Hepatocyte (in vitro differentiated cells): ENCODE measurements around the gene ARFRP1. TPM values are rescaled to one million over a fixed set of nuclear protein-coding genes. Genes with fewer than 3 reads are reported as not detected.

ENCODE experiments used
- DNase-seq: peaks from one replicate; pipeline ENCODE4 v3.0.0-alpha.2; 2016; ENCODE audit warnings: low spot score
- H2AFZ ChIP-seq: fragments of 200-600 bp; sonication (generic); 2 replicates; pipeline ENCODE4 v1.6.0; 2016; ENCODE audit warnings: antibody characterized with exemption, mild to moderate bottlenecking
- H3K27ac ChIP-seq: fragments of 200-600 bp; sonication (generic); 2 replicates; pipeline ENCODE4 v1.5.1; 2016; ENCODE audit warnings: mild to moderate bottlenecking
- H3K27me3 ChIP-seq: fragments of 200-600 bp; sonication (generic); 2 replicates; pipeline ENCODE4 v1.6.1; 2016
- H3K36me3 ChIP-seq: fragments of 200-600 bp; sonication (generic); replicated peaks from 2 replicates; pipeline ENCODE4 v1.5.1; 2016; ENCODE audit warnings: low read depth; ENCODE audit not compliant: insufficient read depth
- H3K4me1 ChIP-seq: fragments of 200-600 bp; sonication (generic); 2 replicates; pipeline ENCODE4 v1.5.1; 2016; ENCODE audit warnings: mild to moderate bottlenecking, moderate library complexity; ENCODE audit not compliant: insufficient read depth
- H3K4me2 ChIP-seq: fragments of 200-600 bp; sonication (generic); 2 replicates; pipeline ENCODE4 v1.6.0; 2016
- H3K4me3 ChIP-seq: fragments of 200-600 bp; sonication (generic); 2 replicates; pipeline ENCODE4 v1.5.1; 2016; ENCODE audit warnings: mild to moderate bottlenecking
- H3K79me2 ChIP-seq: fragments of 200-600 bp; sonication (generic); 2 replicates; pipeline ENCODE4 v1.6.0; 2017; ENCODE audit warnings: mild to moderate bottlenecking
- H3K9me2 ChIP-seq: fragments of 200-600 bp; sonication (generic); replicated peaks from 2 replicates; pipeline ENCODE4 v1.6.0; 2017; ENCODE audit warnings: mild to moderate bottlenecking; ENCODE audit not compliant: insufficient read depth
- H3K9me3 ChIP-seq: fragments of 200-600 bp; sonication (generic); 2 replicates; pipeline ENCODE4 v1.5.1; 2016; ENCODE audit warnings: low read depth, mild to moderate bottlenecking
- H4K20me1 ChIP-seq: fragments of 200-600 bp; sonication (generic); 2 replicates; pipeline ENCODE4 v1.6.0; 2016; ENCODE audit warnings: mild to moderate bottlenecking; ENCODE audit not compliant: insufficient read depth, poor library complexity, severe bottlenecking
- EZH2 ChIP-seq: fragments of 200-600 bp; sonication (generic); IDR thresholded peaks from 2 replicates; pipeline ENCODE4 v1.6.1; 2016; ENCODE audit warnings: antibody characterized with exemption, mild to moderate bottlenecking, borderline replicate concordance
- EZH2phosphoT487 ChIP-seq: fragments of 200-600 bp; sonication (generic); IDR thresholded peaks from one replicate; pipeline ENCODE4 v1.6.1; 2018; ENCODE audit warnings: antibody characterized with exemption, mild to moderate bottlenecking, low read depth, moderate library complexity; ENCODE audit not compliant: unreplicated experiment, severe bottlenecking
- WGBS: methylation state at CpG from one replicate; pipeline ENCODE4 v1.1.6; 2016; ENCODE audit warnings: low lambda C conversion rate; ENCODE audit errors: missing lambda C conversion rate; 5-methylcytosine and 5-hydroxymethylcytosine counted together
- polyA plus RNA-seq: library from polyadenylated mRNA; unstranded; fragments of >200 nt; fragmentation: Nextera tagmentation; extraction: Ambion mirVana; gene quantifications from 2 replicates; pipeline ENCODE4 v1.2.1, GENCODE V29; 2016
- total RNA-seq: library from RNA; depleted of rRNA; stranded (reverse); fragments of >200 nt; gene quantifications from 2 replicates; pipeline ENCODE4 v1.2.3, GENCODE V29; 2014
- TF ChIP-seq, protein P1 (sequence below): fragments of 200-600 bp; sonication (generic); IDR thresholded peaks from 2 replicates; pipeline ENCODE4 v1.5.1; 2016; ENCODE audit warnings: antibody characterized with exemption, mild to moderate bottlenecking; ENCODE audit not compliant: poor library complexity

The ARFRP1 gene
- total and polyA plus RNA-seq, 2 experiments from 2014 or later = 31.5 to 38.0 TPM

DNA sequence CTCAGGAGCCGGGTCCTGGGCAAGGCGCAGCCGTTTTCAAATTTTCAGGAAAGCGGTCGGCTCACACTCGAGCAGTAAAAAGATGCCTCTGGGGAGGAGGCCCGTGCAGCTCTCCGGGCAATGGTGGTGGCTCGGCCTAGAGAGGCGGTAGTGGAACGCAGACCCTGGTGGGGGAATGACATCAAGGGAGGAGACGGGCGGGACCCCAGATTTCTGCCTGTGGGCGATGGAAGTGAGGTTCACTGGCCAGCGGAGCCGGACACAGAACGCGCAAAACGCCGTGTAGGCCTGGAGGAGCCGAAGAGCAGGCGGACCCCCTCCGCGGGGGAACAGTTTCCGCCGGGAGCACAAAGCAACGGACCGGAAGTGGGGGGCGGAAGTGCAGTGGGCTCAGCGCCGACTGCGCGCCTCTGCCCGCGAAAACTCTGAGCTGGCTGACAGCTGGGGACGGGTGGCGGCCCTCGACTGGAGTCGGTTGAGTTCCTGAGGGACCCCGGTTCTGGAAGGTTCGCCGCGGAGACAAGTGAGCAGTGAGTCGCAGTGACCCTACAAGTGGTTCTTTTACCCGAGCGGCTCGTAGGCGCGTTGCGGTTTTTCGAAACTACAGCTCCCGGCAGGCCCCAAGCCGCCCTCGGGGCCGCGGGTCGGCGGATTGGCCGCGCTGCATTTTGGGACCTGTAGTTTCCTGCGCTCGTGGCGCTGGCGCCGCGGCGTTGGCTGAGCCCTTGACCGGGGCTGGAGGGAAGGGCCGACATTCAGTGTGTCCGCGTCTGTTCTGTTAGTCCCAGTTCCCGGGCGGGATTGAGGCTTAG is 49.6 kb downstream of the ARFRP1 start, which contains the start of gene RTEL1:
TSS of gene RTEL1 (plus strand) at position 376 of the 812 bp plus-strand sequence. CDS start 1,091 bp downstream, outside the sequence.
- peak; percentile 94 for DNase-seq
- Histone ChIP-seq H3K27me3 (no peaks in the 10 kb centered on the region), H3K9me3 (no peaks in the 10 kb centered on the region), H3K9me2 (no peaks in the 10 kb centered on the region), H3K4me1 (peaks cover 7% of the 10 kb centered on the region), H3K27ac (peak within 1 kb of the TSS; percentile 62), H3K4me2 (peak within 1 kb of the TSS; percentile 88), H3K79me2 (peaks cover 10% of the 10 kb centered on the region), H3K4me3 (peak within 1 kb of the TSS; percentile 75), H4K20me1 (no peaks in the 10 kb centered on the region), H2AFZ (peak within 1 kb of the TSS; percentile 67), H3K36me3 (no peaks in the 10 kb centered on the region)
- WGBS = 11% methylated on average over 73 of the region's 73 CpGs
- TF ChIP-seq EZH2 = no peak
- TF ChIP-seq, protein P1, sequence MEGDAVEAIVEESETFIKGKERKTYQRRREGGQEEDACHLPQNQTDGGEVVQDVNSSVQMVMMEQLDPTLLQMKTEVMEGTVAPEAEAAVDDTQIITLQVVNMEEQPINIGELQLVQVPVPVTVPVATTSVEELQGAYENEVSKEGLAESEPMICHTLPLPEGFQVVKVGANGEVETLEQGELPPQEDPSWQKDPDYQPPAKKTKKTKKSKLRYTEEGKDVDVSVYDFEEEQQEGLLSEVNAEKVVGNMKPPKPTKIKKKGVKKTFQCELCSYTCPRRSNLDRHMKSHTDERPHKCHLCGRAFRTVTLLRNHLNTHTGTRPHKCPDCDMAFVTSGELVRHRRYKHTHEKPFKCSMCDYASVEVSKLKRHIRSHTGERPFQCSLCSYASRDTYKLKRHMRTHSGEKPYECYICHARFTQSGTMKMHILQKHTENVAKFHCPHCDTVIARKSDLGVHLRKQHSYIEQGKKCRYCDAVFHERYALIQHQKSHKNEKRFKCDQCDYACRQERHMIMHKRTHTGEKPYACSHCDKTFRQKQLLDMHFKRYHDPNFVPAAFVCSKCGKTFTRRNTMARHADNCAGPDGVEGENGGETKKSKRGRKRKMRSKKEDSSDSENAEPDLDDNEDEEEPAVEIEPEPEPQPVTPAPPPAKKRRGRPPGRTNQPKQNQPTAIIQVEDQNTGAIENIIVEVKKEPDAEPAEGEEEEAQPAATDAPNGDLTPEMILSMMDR = no peak
- TF ChIP-seq EZH2phosphoT487 = no peak

DNA sequence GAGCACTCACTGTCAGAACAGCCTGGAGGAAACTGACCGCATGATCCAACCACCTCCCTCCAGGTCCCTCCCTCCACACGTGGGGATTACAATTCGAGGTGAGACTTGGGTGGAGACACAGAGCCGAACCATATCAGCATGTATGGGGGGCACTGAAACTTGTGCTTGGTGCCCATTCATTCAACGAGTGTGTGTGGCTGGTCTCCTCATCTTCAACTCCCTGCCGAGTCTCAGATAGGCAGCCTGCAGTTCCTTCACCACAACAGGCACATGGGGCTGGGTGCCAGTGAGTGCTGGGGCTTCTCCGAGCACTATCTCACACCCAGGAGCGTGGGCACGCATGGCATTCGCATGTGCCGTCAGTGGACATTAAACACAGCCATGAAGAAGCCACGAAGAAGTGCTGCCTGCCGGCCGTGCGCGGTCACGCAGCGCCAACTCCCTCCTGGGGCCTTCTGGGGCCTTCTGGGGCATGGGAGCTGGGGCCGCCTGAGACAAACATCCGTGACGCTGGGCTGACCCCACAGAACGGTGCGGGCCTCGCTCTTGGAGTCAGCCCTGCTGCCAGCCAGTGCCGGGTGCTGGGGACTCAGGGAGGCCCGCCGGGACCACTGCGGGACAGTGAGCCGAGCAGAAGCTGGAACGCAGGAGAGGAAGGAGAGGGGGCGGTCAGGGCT is 50.4 kb downstream of the ARFRP1 start:
- Histone ChIP-seq H3K27ac (peak overlapping the region; percentile 62), H3K9me3 (no peaks in the 10 kb centered on the region), H2AFZ (peak overlapping the region; percentile 46), H3K79me2 (peaks cover 10% of the 10 kb centered on the region), H3K9me2 (no peaks in the 10 kb centered on the region), H3K36me3 (no peaks in the 10 kb centered on the region), H3K4me3 (no peak overlapping the region), H3K4me1 (peaks cover 7% of the 10 kb centered on the region), H3K27me3 (no peaks in the 10 kb centered on the region), H3K4me2 (peak overlapping the region; percentile 72), H4K20me1 (no peaks in the 10 kb centered on the region)
- no peak for DNase-seq
- WGBS = 87% methylated on average over 31 of the region's 31 CpGs
- TF ChIP-seq EZH2 (no peak), EZH2phosphoT487 (no peak)
- TF ChIP-seq, protein P1 = no peak

GRCh38 chr20:63656451-63656850 is 51.3 kb downstream of the ARFRP1 start:
- H3K79me2 ChIP-seq = peaks cover 10% of the 10 kb centered on the region
- H3K9me3 ChIP-seq = no peaks in the 10 kb centered on the region
- no peak overlapping the region for H2AFZ ChIP-seq
- H4K20me1 ChIP-seq = peaks cover 6% of the 10 kb centered on the region
- H3K27me3 ChIP-seq = peaks cover 3% of the 10 kb centered on the region
- H3K9me2 ChIP-seq = no peaks in the 10 kb centered on the region
- no peak overlapping the region for H3K4me3 ChIP-seq
- peaks cover 10% of the 10 kb centered on the region for H3K4me1 ChIP-seq
- TF ChIP-seq EZH2phosphoT487 (no peak), EZH2 (no peak)
- TF ChIP-seq, protein P1 = no peak
- no peak overlapping the region for H3K27ac ChIP-seq
- no peak overlapping the region for H3K4me2 ChIP-seq
- no peak for DNase-seq
- no peaks in the 10 kb centered on the region for H3K36me3 ChIP-seq
- WGBS = 89% methylated on average over 3 of the region's 3 CpGs
